ENCODE results near the gene BOD1L2.

BOD1L2 gene

DNA sequence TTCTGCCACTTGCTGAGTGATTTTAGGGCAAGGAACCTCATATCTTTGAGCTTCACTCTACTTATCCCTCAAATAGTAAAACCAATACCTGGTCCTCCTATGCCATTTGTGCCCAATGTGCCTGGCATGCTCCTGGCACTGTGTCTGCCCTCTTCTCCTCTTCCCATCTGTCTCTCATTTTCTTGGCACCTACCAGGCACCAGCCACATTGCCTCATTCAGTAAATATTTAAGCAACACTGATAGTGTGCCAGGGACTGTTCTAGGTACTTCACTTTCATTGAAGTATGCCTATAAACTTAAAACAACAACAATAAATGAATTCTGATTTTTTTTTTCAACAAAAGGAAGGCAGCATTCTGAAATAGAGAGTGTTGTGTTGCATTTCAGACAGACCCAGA is 15.1 kb upstream of the BOD1L2 start:
- no peak overlapping the region for H3K4me3 ChIP-seq (ENCODE audit: low read length in 2 of 2)
- H3K9me3 ChIP-seq (ENCODE audit: control insufficient read depth in 2 of 2, low read length in 2 of 2): peaks cover 2 to 6% of the 10 kb centered on the region in 2 donors
- no peak overlapping the region for H3K27ac ChIP-seq (ENCODE audit: low read length)
- H3K36me3 ChIP-seq (ENCODE audit: control insufficient read depth in 2 of 2, insufficient read depth in 2 of 2, low read length in 2 of 2): no peaks in the 10 kb centered on the region
- H3K4me1 ChIP-seq (ENCODE audit: control insufficient read depth, insufficient read depth, low read length): no peaks in the 10 kb centered on the region
- H3K9ac ChIP-seq (ENCODE audit: low read length in 2 of 2): no peak overlapping the region
- H3K27me3 ChIP-seq (ENCODE audit: control insufficient read depth in 1 of 2, insufficient read depth in 2 of 2, low read length in 2 of 2): peaks cover 0 to 2% of the 10 kb centered on the region in 2 donors

DNA sequence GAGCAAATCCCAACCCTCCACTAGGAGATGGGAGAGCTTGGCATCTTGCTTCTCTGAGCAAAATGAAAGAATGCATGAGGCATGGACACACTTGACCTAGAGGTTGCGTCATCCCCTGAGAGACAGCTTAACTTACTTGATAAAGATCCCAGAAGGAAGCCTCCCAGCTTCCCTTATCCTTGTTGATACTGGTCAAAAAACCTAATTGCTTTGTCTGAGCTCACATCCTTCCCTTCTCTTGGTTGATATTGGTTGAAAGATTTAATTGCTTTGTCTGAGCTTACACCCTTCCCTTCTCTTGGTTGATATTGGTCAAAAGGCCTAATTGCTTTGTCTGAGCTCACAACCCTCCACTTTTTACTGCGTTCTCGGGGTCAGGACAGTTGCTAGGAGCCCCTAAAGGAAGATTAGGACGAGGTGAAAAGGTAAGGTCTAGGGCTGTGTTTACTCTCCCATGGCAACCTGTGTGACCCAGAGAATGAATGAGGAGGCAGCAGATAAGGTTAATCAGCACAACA is 12.2 kb upstream of the BOD1L2 start:
- no peak overlapping the region for H3K9ac ChIP-seq (ENCODE audit: low read length in 2 of 2)
- H3K4me1 ChIP-seq (ENCODE audit: control insufficient read depth, insufficient read depth, low read length): no peaks in the 10 kb centered on the region
- H3K4me3 ChIP-seq (ENCODE audit: low read length in 2 of 2): no peak overlapping the region
- H3K36me3 ChIP-seq (ENCODE audit: control insufficient read depth in 2 of 2, insufficient read depth in 2 of 2, low read length in 2 of 2): no peaks in the 10 kb centered on the region
- no peak overlapping the region for H3K27ac ChIP-seq (ENCODE audit: low read length)
- H3K27me3 ChIP-seq (ENCODE audit: control insufficient read depth in 1 of 2, insufficient read depth in 2 of 2, low read length in 2 of 2): no peaks in the 10 kb centered on the region
- H3K9me3 ChIP-seq (ENCODE audit: control insufficient read depth in 2 of 2, low read length in 2 of 2): peaks cover 5 to 7% of the 10 kb centered on the region in 2 donors

DNA sequence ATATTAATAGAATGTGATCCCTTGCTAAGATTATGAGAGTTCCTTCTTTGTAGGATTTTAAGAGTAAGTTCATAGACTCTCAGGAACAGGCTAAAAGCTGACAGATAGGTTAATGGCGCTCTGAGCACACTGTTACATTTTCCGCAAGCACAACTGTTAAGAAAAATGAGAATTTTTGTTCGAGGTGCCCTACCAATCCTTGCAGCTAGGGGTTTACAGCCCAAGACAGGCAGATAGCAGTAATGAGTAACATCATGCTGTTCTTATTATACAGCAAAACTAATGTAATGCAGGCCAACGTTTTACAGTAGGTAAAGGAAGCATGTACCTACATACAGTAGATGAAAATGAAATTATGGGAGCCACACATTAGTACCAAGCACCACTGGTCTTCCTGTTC is 11.2 kb upstream of the BOD1L2 start:
- Histone ChIP-seq H3K9me3 (ENCODE audit: control insufficient read depth in 2 of 2, low read length in 2 of 2) (peaks cover 5 to 7% of the 10 kb centered on the region in 2 donors), H3K9ac (ENCODE audit: low read length in 2 of 2) (no peak overlapping the region), H3K27ac (ENCODE audit: low read length) (no peak overlapping the region), H3K4me1 (ENCODE audit: control insufficient read depth, insufficient read depth, low read length) (no peaks in the 10 kb centered on the region), H3K36me3 (ENCODE audit: control insufficient read depth in 2 of 2, insufficient read depth in 2 of 2, low read length in 2 of 2) (no peaks in the 10 kb centered on the region), H3K27me3 (ENCODE audit: control insufficient read depth in 1 of 2, insufficient read depth in 2 of 2, low read length in 2 of 2) (no peaks in the 10 kb centered on the region), H3K4me3 (ENCODE audit: low read length in 2 of 2) (no peak overlapping the region)

GRCh38 chr18:57137847-57138246 is 9.0 kb upstream of the BOD1L2 start:
- Histone ChIP-seq H3K4me1 (ENCODE audit: control insufficient read depth, insufficient read depth, low read length) (no peaks in the 10 kb centered on the region), H3K9me3 (ENCODE audit: control insufficient read depth in 2 of 2, low read length in 2 of 2) (peaks cover 5 to 7% of the 10 kb centered on the region in 2 donors), H3K27me3 (ENCODE audit: control insufficient read depth in 1 of 2, insufficient read depth in 2 of 2, low read length in 2 of 2) (no peaks in the 10 kb centered on the region), H3K9ac (ENCODE audit: low read length in 2 of 2) (no peak overlapping the region), H3K36me3 (ENCODE audit: control insufficient read depth in 2 of 2, insufficient read depth in 2 of 2, low read length in 2 of 2) (no peaks in the 10 kb centered on the region), H3K27ac (ENCODE audit: low read length) (no peak overlapping the region), H3K4me3 (ENCODE audit: low read length in 2 of 2) (no peak overlapping the region)

DNA sequence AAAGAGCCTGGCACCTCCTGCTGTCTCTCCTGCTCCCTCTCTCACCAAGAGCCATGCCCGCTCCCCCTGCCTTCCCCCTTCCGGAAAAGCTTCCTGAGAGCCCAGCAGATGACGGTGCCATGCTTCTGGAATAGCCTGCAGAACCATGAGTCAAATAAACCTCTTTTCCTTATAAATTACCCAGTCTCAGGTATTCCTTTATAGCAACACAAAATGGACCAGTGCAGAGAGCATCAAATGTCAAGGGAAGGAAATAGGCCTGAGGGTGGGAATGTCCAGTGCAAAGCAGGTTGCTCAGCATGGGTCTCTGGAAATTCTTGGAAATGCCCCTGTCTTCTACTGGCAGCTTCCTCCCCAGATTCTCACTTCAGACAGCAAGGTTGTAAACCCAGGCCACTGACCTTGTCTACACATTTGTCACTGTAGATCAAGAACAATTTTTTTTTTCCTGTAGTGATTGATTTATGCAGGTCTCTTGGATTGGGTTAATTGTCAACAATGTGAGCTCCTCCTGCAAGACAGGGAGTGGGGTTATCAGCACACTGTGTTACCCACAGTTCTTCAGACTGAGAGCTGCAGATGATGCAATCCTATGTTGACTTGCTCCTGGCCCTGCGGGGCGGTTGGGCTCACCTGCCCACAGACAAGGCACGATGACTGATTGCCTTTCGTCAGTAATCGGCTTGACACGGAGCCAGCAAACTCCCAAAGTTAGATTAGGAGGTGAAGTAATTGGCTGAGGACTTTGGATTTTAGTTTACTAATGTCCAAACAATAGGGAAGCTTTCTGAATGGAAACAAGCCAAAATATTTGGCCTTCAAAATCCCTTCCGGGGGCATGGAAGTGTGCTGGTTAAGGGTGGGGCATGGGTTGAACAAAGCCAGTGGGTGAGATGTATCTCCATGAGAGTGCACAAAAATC is 5.4 kb upstream of the BOD1L2 start:
- no peak overlapping the region for H3K27ac ChIP-seq (ENCODE audit: low read length)
- H3K9me3 ChIP-seq (ENCODE audit: control insufficient read depth in 2 of 2, low read length in 2 of 2): peaks cover 3 to 6% of the 10 kb centered on the region in 2 donors
- H3K36me3 ChIP-seq (ENCODE audit: control insufficient read depth in 2 of 2, insufficient read depth in 2 of 2, low read length in 2 of 2): no peaks in the 10 kb centered on the region
- no peak overlapping the region for H3K4me3 ChIP-seq (ENCODE audit: low read length in 2 of 2)
- H3K27me3 ChIP-seq (ENCODE audit: control insufficient read depth in 1 of 2, insufficient read depth in 2 of 2, low read length in 2 of 2): peaks cover 0 to under 1% of the 10 kb centered on the region in 2 donors
- H3K9ac ChIP-seq (ENCODE audit: low read length in 2 of 2): no peak overlapping the region
- no peaks in the 10 kb centered on the region for H3K4me1 ChIP-seq (ENCODE audit: control insufficient read depth, insufficient read depth, low read length)

GRCh38 chr18:57142324-57142723 is 4.6 kb upstream of the BOD1L2 start:
- Histone ChIP-seq H3K4me3 (ENCODE audit: low read length in 2 of 2) (no peak overlapping the region), H3K9ac (ENCODE audit: low read length in 2 of 2) (no peak overlapping the region), H3K27ac (ENCODE audit: low read length) (no peak overlapping the region), H3K4me1 (ENCODE audit: control insufficient read depth, insufficient read depth, low read length) (no peaks in the 10 kb centered on the region), H3K36me3 (ENCODE audit: control insufficient read depth in 2 of 2, insufficient read depth in 2 of 2, low read length in 2 of 2) (no peaks in the 10 kb centered on the region), H3K9me3 (ENCODE audit: control insufficient read depth in 2 of 2, low read length in 2 of 2) (peaks cover 0 to 3% of the 10 kb centered on the region in 2 donors), H3K27me3 (ENCODE audit: control insufficient read depth in 1 of 2, insufficient read depth in 2 of 2, low read length in 2 of 2) (peaks cover 0 to 3% of the 10 kb centered on the region in 2 donors)

DNA sequence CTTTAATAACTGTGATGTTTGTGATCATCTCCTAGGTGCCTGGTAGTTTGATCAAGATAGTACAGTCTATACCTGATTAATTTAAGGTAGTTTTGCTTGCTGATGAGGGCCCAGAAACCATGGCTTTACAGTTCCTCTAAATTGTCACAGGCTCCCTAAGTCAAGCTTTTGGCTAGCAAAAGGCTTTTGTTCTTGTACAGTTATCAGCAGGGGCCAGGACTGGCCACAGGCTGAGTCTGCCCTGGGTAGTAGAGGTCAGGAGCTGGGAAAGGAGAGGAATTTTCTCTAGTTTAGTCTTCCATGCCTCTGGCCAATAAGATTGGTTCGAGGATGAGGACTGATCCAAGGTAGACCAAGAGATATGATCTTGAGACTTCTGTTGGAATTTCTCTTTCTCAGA is 3.6 kb upstream of the BOD1L2 start:
- H3K36me3 ChIP-seq (ENCODE audit: control insufficient read depth in 2 of 2, insufficient read depth in 2 of 2, low read length in 2 of 2): no peaks in the 10 kb centered on the region
- peaks cover 0 to 3% of the 10 kb centered on the region in 2 donors for H3K27me3 ChIP-seq (ENCODE audit: control insufficient read depth in 1 of 2, insufficient read depth in 2 of 2, low read length in 2 of 2)
- no peak overlapping the region for H3K27ac ChIP-seq (ENCODE audit: low read length)
- H3K9me3 ChIP-seq (ENCODE audit: control insufficient read depth in 2 of 2, low read length in 2 of 2): peaks cover 0 to 3% of the 10 kb centered on the region in 2 donors
- H3K4me3 ChIP-seq (ENCODE audit: low read length in 2 of 2): no peak overlapping the region
- no peak overlapping the region for H3K9ac ChIP-seq (ENCODE audit: low read length in 2 of 2)
- H3K4me1 ChIP-seq (ENCODE audit: control insufficient read depth, insufficient read depth, low read length): no peaks in the 10 kb centered on the region

DNA sequence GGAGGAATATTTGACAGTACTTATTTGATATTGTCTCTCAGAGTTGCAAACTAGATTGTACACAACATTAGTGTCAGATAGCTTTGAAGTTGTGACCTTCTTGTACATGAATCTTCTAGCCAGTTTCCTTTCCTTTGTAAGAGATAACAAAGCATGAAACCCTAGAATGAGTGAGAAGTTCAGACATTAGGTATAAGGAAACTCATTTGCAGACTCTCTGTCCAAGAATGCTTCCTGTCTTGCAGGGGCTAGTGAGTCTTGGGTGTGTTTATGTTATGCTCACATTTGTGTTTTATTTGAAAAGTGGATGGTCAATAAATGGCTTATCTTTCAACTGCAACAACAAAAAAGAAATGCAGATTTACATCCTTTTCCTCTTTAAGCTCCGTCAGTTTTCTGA is 1.4 kb downstream of the BOD1L2 start:
- Histone ChIP-seq H3K4me1 (ENCODE audit: control insufficient read depth, insufficient read depth, low read length) (peaks cover 2% of the 10 kb centered on the region), H3K9ac (ENCODE audit: low read length in 2 of 2) (no peak overlapping the region), H3K4me3 (ENCODE audit: low read length in 2 of 2) (no peak overlapping the region), H3K27me3 (ENCODE audit: control insufficient read depth in 1 of 2, insufficient read depth in 2 of 2, low read length in 2 of 2) (peaks cover 12 to 15% of the 10 kb centered on the region in 2 donors), H3K9me3 (ENCODE audit: control insufficient read depth in 2 of 2, low read length in 2 of 2) (no peaks in the 10 kb centered on the region), H3K27ac (ENCODE audit: low read length) (no peak overlapping the region), H3K36me3 (ENCODE audit: control insufficient read depth in 2 of 2, insufficient read depth in 2 of 2, low read length in 2 of 2) (no peaks in the 10 kb centered on the region)

DNA sequence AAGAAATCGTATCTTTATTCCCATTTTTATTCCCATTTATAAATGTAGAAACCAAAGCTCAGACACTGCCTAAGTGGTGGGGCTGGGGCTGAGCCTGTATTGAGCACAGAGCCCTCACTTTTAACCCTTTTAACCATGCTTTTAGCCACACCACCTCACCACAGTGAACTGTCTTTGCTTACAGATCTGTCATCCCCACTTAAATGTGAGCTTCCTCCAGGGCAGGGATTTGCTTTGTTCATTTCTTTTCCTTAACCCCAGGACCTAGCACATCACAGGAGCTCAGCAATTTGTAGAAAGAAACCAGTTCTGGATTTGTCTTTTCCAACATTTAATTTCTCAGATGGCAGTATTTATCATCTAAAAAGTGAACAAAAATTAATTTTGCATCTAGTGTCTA is 2.2 kb downstream of the BOD1L2 start:
- no peak overlapping the region for H3K9ac ChIP-seq (ENCODE audit: low read length in 2 of 2)

DNA sequence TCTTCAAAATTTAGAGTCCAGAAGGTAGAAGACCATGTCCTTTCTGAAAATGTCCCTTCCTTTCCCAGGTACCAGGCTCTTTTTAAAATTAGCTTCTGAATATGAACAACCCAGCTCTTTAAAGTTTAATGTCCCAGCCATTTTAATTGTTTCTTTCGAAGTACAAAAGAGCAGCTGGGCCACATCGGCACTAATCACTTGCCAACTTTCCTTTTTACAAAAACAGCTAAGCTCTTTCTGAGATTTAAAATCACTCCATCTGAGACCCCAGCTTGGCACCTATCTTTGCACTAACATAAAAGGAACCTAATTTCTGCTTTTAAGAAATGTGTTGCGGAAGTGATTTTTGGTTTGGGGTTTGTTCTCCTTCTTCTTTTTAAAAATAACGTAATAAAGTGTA is 2.6 kb downstream of the BOD1L2 start:
- peaks cover 2% of the 10 kb centered on the region for H3K4me1 ChIP-seq (ENCODE audit: control insufficient read depth, insufficient read depth, low read length)
- H3K9ac ChIP-seq (ENCODE audit: low read length in 2 of 2): no peak overlapping the region
- H3K9me3 ChIP-seq (ENCODE audit: control insufficient read depth in 2 of 2, low read length in 2 of 2): no peaks in the 10 kb centered on the region
- H3K27me3 ChIP-seq (ENCODE audit: control insufficient read depth in 1 of 2, insufficient read depth in 2 of 2, low read length in 2 of 2): peaks cover 12 to 15% of the 10 kb centered on the region in 2 donors
- H3K36me3 ChIP-seq (ENCODE audit: control insufficient read depth in 2 of 2, insufficient read depth in 2 of 2, low read length in 2 of 2): no peaks in the 10 kb centered on the region
- H3K27ac ChIP-seq (ENCODE audit: low read length): no peak overlapping the region
- H3K4me3 ChIP-seq (ENCODE audit: low read length in 2 of 2): no peak overlapping the region

More for the DNA sequence above, 2.2 kb downstream of the BOD1L2 start:
- no peaks in the 10 kb centered on the region for H3K36me3 ChIP-seq (ENCODE audit: control insufficient read depth in 2 of 2, insufficient read depth in 2 of 2, low read length in 2 of 2)
- peaks cover 12 to 15% of the 10 kb centered on the region in 2 donors for H3K27me3 ChIP-seq (ENCODE audit: control insufficient read depth in 1 of 2, insufficient read depth in 2 of 2, low read length in 2 of 2)
- H3K4me1 ChIP-seq (ENCODE audit: control insufficient read depth, insufficient read depth, low read length): peaks cover 2% of the 10 kb centered on the region
- no peak overlapping the region for H3K4me3 ChIP-seq (ENCODE audit: low read length in 2 of 2)
- no peaks in the 10 kb centered on the region for H3K9me3 ChIP-seq (ENCODE audit: control insufficient read depth in 2 of 2, low read length in 2 of 2)
- no peak overlapping the region for H3K27ac ChIP-seq (ENCODE audit: low read length)

DNA sequence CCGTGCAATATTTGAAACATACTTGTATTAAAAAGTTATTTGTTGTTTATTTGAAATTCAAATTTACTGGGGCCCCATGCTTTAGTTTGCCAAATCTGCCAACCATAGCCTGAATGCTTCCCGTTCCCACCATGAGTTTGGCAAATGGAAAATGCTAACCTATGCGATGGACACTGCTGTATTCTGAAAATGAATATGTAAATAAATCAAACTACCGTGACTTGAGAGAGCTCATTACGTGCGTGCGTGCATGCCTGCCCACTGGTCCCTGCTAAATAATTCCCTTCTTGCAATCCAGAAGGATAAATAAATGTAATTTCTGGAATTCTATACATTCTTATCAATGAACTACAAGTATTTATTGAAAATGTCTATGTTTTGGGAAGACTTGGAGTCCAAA is 3.2 kb downstream of the BOD1L2 start:
- Histone ChIP-seq H3K4me1 (ENCODE audit: control insufficient read depth, insufficient read depth, low read length) (peaks cover 2% of the 10 kb centered on the region), H3K4me3 (ENCODE audit: low read length in 2 of 2) (no peak overlapping the region), H3K27ac (ENCODE audit: low read length) (no peak overlapping the region), H3K9ac (ENCODE audit: low read length in 2 of 2) (no peak overlapping the region), H3K9me3 (ENCODE audit: control insufficient read depth in 2 of 2, low read length in 2 of 2) (no peaks in the 10 kb centered on the region), H3K36me3 (ENCODE audit: control insufficient read depth in 2 of 2, insufficient read depth in 2 of 2, low read length in 2 of 2) (no peaks in the 10 kb centered on the region), H3K27me3 (ENCODE audit: control insufficient read depth in 1 of 2, insufficient read depth in 2 of 2, low read length in 2 of 2) (peaks cover 12 to 15% of the 10 kb centered on the region in 2 donors)

Data from stomach smooth muscle (tissue), 2 donors.